Neural progenitor cell (in vitro differentiated cells): ENCODE data around the gene RELN.
"Not testable (repeated sequence)": the region's sequence is repeated elsewhere in the genome, so short reads cannot be mapped to it uniquely, and the experiment has no call there.

Experiments
- CTCF ChIP-seq: fragments of 200-600 bp; sonication (generic); IDR thresholded peaks from 2 replicates; pipeline ENCODE4 v1.5.1; 2017; ENCODE audit warnings: antibody characterized with exemption, mild to moderate bottlenecking
- EZH2 ChIP-seq: fragments of 200-600 bp; sonication (generic); IDR thresholded peaks from 2 replicates; pipeline ENCODE4 v1.6.1; 2017; ENCODE audit warnings: antibody characterized with exemption, mild to moderate bottlenecking, moderate library complexity
- EZH2phosphoT487 ChIP-seq: fragments of 200-600 bp; sonication (generic); IDR thresholded peaks from 2 replicates; pipeline ENCODE4 v1.6.1; 2017; ENCODE audit warnings: antibody characterized with exemption

- not testable (repeated sequence) for TF ChIP-seq CTCF, EZH2, EZH2phosphoT487
Observed at GRCh38 chr7:103780561-103780960, 208.9 kb downstream of the RELN start.
